Right lobe of liver (tissue), 6 donors: ENCODE measurements around the gene RPA1. TPM values are rescaled to one million over a fixed set of nuclear protein-coding genes. Genes with fewer than 3 reads are reported as not detected.

Source experiments
- ATAC-seq, 4 donors: fragments of 200-7000 bp; cut with Tn5 transposase; one replicate each; pipeline ENCODE4 v1.9.1; 2020; ENCODE audit warnings: mild to moderate bottlenecking in 4 of 4, moderate library complexity in 4 of 4
- DNase-seq, 3 donors: peaks; one replicate each; pipeline ENCODE4 v3.0.0-alpha.2; 2020
- H3K27ac ChIP-seq, 3 donors: fragments of 200-600 bp; one replicate each; pipeline ENCODE4 v1.8.0; 2022
- H3K27me3 ChIP-seq, 2 donors: fragments of 200-600 bp; one replicate each; pipeline ENCODE4 v1.8.0; 2022
- H3K36me3 ChIP-seq, 4 donors: fragments of 200-600 bp; sonication (generic) in 1 of 4; one replicate each; pipeline versions ENCODE4 v1.5.1 to v1.8.0; 2017 to 2022; ENCODE audit warnings: control low read depth in 1 of 4
- H3K4me1 ChIP-seq, 4 donors: fragments of 200-600 bp; sonication (generic) in 1 of 4; one replicate each; pipeline versions ENCODE4 v1.5.1 to v1.8.0; 2017 to 2022; ENCODE audit warnings: control low read depth in 1 of 4
- H3K4me3 ChIP-seq, 3 donors: fragments of 200-600 bp; one replicate each; pipeline ENCODE4 v1.8.0; 2022
- H3K9me3 ChIP-seq, 4 donors: fragments of 200-600 bp; sonication (generic) in 1 of 4; one replicate each; pipeline versions ENCODE4 v1.5.1 to v1.8.0; 2017 to 2022; ENCODE audit warnings: control low read depth in 1 of 4
- CTCF ChIP-seq, 4 donors: fragments of 200-600 bp in 3 of 4; fragments of 450-650 bp in 1 of 4; IDR thresholded peaks; one replicate each; pipeline versions ENCODE4 v1.5.1 to v1.8.0; 2016 to 2022; ENCODE audit warnings: antibody characterized with exemption in 4 of 4, mild to moderate bottlenecking in 2 of 4
- POLR2A ChIP-seq: fragments of 450-650 bp; IDR thresholded peaks from one replicate; pipeline ENCODE4 v1.6.1; 2017; ENCODE audit warnings: antibody characterized with exemption, mild to moderate bottlenecking
- WGBS: methylation state at CpG from one replicate; pipeline ENCODE4 v1.1.6; 2018; ENCODE audit warnings: low coverage, low lambda C conversion rate; ENCODE audit not compliant: insufficient coverage; ENCODE audit errors: missing lambda C conversion rate; 5-methylcytosine and 5-hydroxymethylcytosine counted together
- intact Hi-C, 2 donors: fragments of 100-400 bp; cut with DNase I; formaldehyde crosslinking; loops; one replicate each; pipeline versions ENCODE4 v1.11.2 to v1.14.1; 2022
- total RNA-seq, 6 experiments: library from RNA; depleted of rRNA in 2 of 6; stranded (reverse); fragments of >200 nt in 2 of 6; fragmentation: NEBNext Ultra II Directional in 3 of 6; extraction: Animal tissue kit (Norgen Biotek cat#: 25700) in 3 of 6; gene quantifications; one replicate each; pipeline versions ENCODE4 v1.1.0 to v1.2.4, GENCODE V29; 2016 to 2023
- donor health status: DM: no; HTN: yes; CAD: no.
- donor health status: DM: no; HTN: no; CAD: no.
- donor health status: DM: no; HTN: no; CAD: no.
- donor health status: DM: no; HTN: yes; CAD: no.
- donor health status: DM: no; HTN: yes; CAD: no.

The RPA1 gene
- total RNA-seq, 6 experiments from 2014 or later, result 10.9 to 35.5 (median 29.2) TPM

- WGBS, result 54% methylated on average over 8 of the region's 12 CpGs
- ATAC-seq (no peak), DNase-seq (peak in 1 of 3 donors; percentile 14)
- no peaks in the 10 kb centered on the region for H3K27me3 ChIP-seq
- H3K4me3 ChIP-seq, result no peak overlapping the region
- intact Hi-C loops, result no loop called here
- TF ChIP-seq CTCF (IDR thresholded peaks at IDR 0.05), result no peak
- no peak for TF ChIP-seq POLR2A
- no peaks in the 10 kb centered on the region for H3K9me3 ChIP-seq
- H3K4me1 ChIP-seq, result no peaks in the 10 kb centered on the region
- H3K27ac ChIP-seq, result no peak overlapping the region
- H3K36me3 ChIP-seq, result no peaks in the 10 kb centered on the region
Observed at GRCh38 chr17:1915889-1916288, 86.1 kb downstream of the RPA1 start.

GRCh38 chr17:1916316-1916715 lies 86.5 kb downstream of the RPA1 start:
- no peaks in the 10 kb centered on the region for H3K27me3 ChIP-seq
- no peaks in the 10 kb centered on the region for H3K4me1 ChIP-seq
- ATAC-seq (no peak), DNase-seq (peak in 1 of 3 donors; percentile 23)
- H3K9me3 ChIP-seq, result no peaks in the 10 kb centered on the region
- H3K36me3 ChIP-seq, result no peaks in the 10 kb centered on the region
- intact Hi-C loops, result no loop called here
- no peak overlapping the region for H3K4me3 ChIP-seq
- TF ChIP-seq POLR2A (no peak), CTCF (IDR thresholded peaks at IDR 0.05) (no peak)
- no peak overlapping the region for H3K27ac ChIP-seq
- WGBS, result 74% methylated on average over 6 of the region's 14 CpGs

- no peaks in the 10 kb centered on the region for H3K4me1 ChIP-seq
- WGBS, result 76% methylated on average over 16 of the region's 29 CpGs
- no peaks in the 10 kb centered on the region for H3K9me3 ChIP-seq
- TF ChIP-seq POLR2A (no peak), CTCF (IDR thresholded peaks at IDR 0.05) (no peak)
- peak in 1 of 4 donors; percentile 21 for ATAC-seq
- no peaks in the 10 kb centered on the region for H3K27me3 ChIP-seq
- H3K36me3 ChIP-seq, result no peaks in the 10 kb centered on the region
- H3K27ac ChIP-seq, result no peak overlapping the region
- peak in 1 of 3 donors; percentile 44 for DNase-seq
- H3K4me3 ChIP-seq, result no peak overlapping the region
- intact Hi-C loops, result no loop called here
Observed at GRCh38 chr17:1916963-1917715, 87.3 kb downstream of the RPA1 start.

GRCh38 chr17:1918346-1919162 lies 88.7 kb downstream of the RPA1 start:
- Histone ChIP-seq H3K36me3 (no peaks in the 10 kb centered on the region), H3K4me1 (no peaks in the 10 kb centered on the region), H3K9me3 (no peaks in the 10 kb centered on the region), H3K27me3 (no peaks in the 10 kb centered on the region), H3K4me3 (no peak overlapping the region), H3K27ac (no peak overlapping the region)
- ATAC-seq (no peak), DNase-seq (peak in 1 of 3 donors; percentile 22)
- TF ChIP-seq CTCF (IDR thresholded peaks at IDR 0.05) (no peak), POLR2A (no peak)
- 82% methylated on average over 9 of the region's 29 CpGs for WGBS
- intact Hi-C loops, result no loop called here
